KMS-11 (cell line): ENCODE measurements around the gene PLEKHA8.

Experiments used
- H2AFZ ChIP-seq: fragments of 200-600 bp; sonication (generic); 2 replicates; pipeline ENCODE4 v1.6.1; 2016; ENCODE audit warnings: antibody characterized with exemption, mixed run types, low read depth
- H3K27ac ChIP-seq: fragments of 200-600 bp; sonication (generic); 2 replicates; pipeline ENCODE4 v1.6.1; 2016; ENCODE audit warnings: mild to moderate bottlenecking, mixed run types
- H3K27me3 ChIP-seq: fragments of 200-600 bp; sonication (generic); 2 replicates; pipeline ENCODE4 v1.6.1; 2017; ENCODE audit warnings: mild to moderate bottlenecking, low read depth, mixed run types, moderate library complexity; ENCODE audit not compliant: insufficient read depth
- H3K36me3 ChIP-seq: fragments of 200-600 bp; sonication (generic); 2 replicates; pipeline ENCODE4 v1.6.1; 2017; ENCODE audit warnings: mild to moderate bottlenecking, mixed run types; ENCODE audit not compliant: insufficient read depth
- H3K4me1 ChIP-seq: fragments of 200-600 bp; sonication (generic); 2 replicates; pipeline ENCODE4 v1.6.1; 2016; ENCODE audit warnings: mild to moderate bottlenecking, low read depth, mixed run types; ENCODE audit not compliant: poor library complexity, severe bottlenecking
- H3K4me2 ChIP-seq: fragments of 200-600 bp; sonication (generic); 2 replicates; pipeline ENCODE4 v1.7.0; 2016; ENCODE audit warnings: mild to moderate bottlenecking, mixed run types
- H3K4me3 ChIP-seq: fragments of 200-600 bp; sonication (generic); IDR thresholded peaks from 2 replicates; pipeline ENCODE4 v1.6.1; 2017; ENCODE audit warnings: low read depth, low read length, mixed read lengths; ENCODE audit not compliant: insufficient read depth
- H3K79me2 ChIP-seq: fragments of 200-600 bp; sonication (generic); 2 replicates; pipeline ENCODE4 v1.6.1; 2016; ENCODE audit warnings: low read depth, mixed run types; ENCODE audit not compliant: insufficient read depth
- H3K9ac ChIP-seq: fragments of 200-600 bp; sonication (generic); 2 replicates; pipeline ENCODE4 v1.6.1; 2016; ENCODE audit warnings: mild to moderate bottlenecking, mixed run types
- H4K20me1 ChIP-seq: fragments of 200-600 bp; sonication (generic); 2 replicates; pipeline ENCODE4 v1.6.1; 2016; ENCODE audit warnings: mild to moderate bottlenecking, mixed run types; ENCODE audit not compliant: insufficient read depth
- TF ChIP-seq, protein P1 (sequence below): fragments of 200-600 bp; sonication (generic); conservative IDR thresholded peaks from 2 replicates; pipeline ENCODE4 v1.6.1; 2017; ENCODE audit warnings: low read depth, mild to moderate bottlenecking, antibody characterized with exemption, low read length, moderate library complexity, mixed read lengths

The PLEKHA8 gene

GRCh38 chr7:30082686-30083085, 54.5 kb downstream of the PLEKHA8 start:
- H4K20me1 ChIP-seq: no peaks in the 10 kb centered on the region
- no peak overlapping the region for H3K4me3 ChIP-seq
- peaks cover 61% of the 10 kb centered on the region for H3K4me1 ChIP-seq
- no peak overlapping the region for H3K27ac ChIP-seq
- TF ChIP-seq, protein P1, sequence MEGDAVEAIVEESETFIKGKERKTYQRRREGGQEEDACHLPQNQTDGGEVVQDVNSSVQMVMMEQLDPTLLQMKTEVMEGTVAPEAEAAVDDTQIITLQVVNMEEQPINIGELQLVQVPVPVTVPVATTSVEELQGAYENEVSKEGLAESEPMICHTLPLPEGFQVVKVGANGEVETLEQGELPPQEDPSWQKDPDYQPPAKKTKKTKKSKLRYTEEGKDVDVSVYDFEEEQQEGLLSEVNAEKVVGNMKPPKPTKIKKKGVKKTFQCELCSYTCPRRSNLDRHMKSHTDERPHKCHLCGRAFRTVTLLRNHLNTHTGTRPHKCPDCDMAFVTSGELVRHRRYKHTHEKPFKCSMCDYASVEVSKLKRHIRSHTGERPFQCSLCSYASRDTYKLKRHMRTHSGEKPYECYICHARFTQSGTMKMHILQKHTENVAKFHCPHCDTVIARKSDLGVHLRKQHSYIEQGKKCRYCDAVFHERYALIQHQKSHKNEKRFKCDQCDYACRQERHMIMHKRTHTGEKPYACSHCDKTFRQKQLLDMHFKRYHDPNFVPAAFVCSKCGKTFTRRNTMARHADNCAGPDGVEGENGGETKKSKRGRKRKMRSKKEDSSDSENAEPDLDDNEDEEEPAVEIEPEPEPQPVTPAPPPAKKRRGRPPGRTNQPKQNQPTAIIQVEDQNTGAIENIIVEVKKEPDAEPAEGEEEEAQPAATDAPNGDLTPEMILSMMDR: no peak
- no peak overlapping the region for H3K9ac ChIP-seq
- no peak overlapping the region for H2AFZ ChIP-seq
- H3K4me2 ChIP-seq: no peak overlapping the region
- no peaks in the 10 kb centered on the region for H3K27me3 ChIP-seq
- H3K36me3 ChIP-seq: no peaks in the 10 kb centered on the region
- H3K79me2 ChIP-seq: no peaks in the 10 kb centered on the region

DNA sequence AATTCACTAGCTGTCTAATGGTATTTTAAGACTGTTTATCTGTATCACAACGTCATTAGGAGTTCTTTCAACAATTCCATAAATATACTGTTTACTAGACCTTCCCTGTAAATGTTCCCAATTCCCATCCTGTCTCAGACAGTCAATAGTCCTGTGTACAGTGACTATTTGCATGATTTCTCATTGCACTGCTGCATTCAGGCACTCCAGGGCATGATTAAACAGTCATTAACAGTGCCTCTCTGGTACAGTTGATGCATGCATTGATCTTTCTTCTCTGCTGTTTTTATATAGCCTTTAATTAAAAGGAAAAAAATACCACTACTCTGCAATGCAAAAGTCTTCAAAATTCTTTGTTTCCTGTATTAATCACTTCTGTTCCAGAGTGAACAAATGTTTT, 55.1 kb downstream of the PLEKHA8 start:
- Histone ChIP-seq H3K4me2 (no peak overlapping the region), H3K27me3 (no peaks in the 10 kb centered on the region), H3K9ac (no peak overlapping the region), H3K36me3 (no peaks in the 10 kb centered on the region), H3K4me3 (no peak overlapping the region), H3K4me1 (peaks cover 67% of the 10 kb centered on the region), H3K27ac (no peak overlapping the region), H2AFZ (no peak overlapping the region), H3K79me2 (no peaks in the 10 kb centered on the region), H4K20me1 (no peaks in the 10 kb centered on the region)
- TF ChIP-seq, protein P1: no peak

- Histone ChIP-seq H3K9ac (no peak overlapping the region), H3K79me2 (no peaks in the 10 kb centered on the region), H3K4me2 (no peak overlapping the region), H2AFZ (no peak overlapping the region), H3K36me3 (no peaks in the 10 kb centered on the region), H3K4me1 (peaks cover 62% of the 10 kb centered on the region), H3K27ac (no peak overlapping the region), H3K4me3 (no peak overlapping the region), H4K20me1 (no peaks in the 10 kb centered on the region), H3K27me3 (no peaks in the 10 kb centered on the region)
- TF ChIP-seq, protein P1: no peak
Measured at GRCh38 chr7:30084212-30084611, 56.0 kb downstream of the PLEKHA8 start.

- Histone ChIP-seq H3K4me3 (no peak overlapping the region), H3K4me2 (peak overlapping the region; percentile 13; the same call in 1 of the 2 replicates), H2AFZ (no peak overlapping the region), H3K27ac (no peak overlapping the region), H3K9ac (no peak overlapping the region), H3K36me3 (no peaks in the 10 kb centered on the region), H3K27me3 (no peaks in the 10 kb centered on the region), H3K79me2 (no peaks in the 10 kb centered on the region), H4K20me1 (no peaks in the 10 kb centered on the region), H3K4me1 (peaks cover 39% of the 10 kb centered on the region)
- TF ChIP-seq, protein P1: no peak
Measured at GRCh38 chr7:30086529-30086928, 58.3 kb downstream of the PLEKHA8 start.
